Subcutaneous adipose tissue (tissue), 4 donors: ENCODE results near the gene PFN3. TPM values are rescaled to one million over a fixed set of nuclear protein-coding genes. Genes with fewer than 3 reads are reported as not detected.

Experiments used
- total RNA-seq, 4 donors: library from RNA; depleted of rRNA; stranded (reverse); fragments of >200 nt; gene quantifications; one replicate each; pipeline ENCODE4 v1.1.0, GENCODE V29; 2016
- TF ChIP-seq, protein P1 (sequence below): fragments of 450-650 bp; IDR thresholded peaks from one replicate; pipeline ENCODE4 v1.5.1; 2016; ENCODE audit warnings: low read depth, mild to moderate bottlenecking, control low read depth, antibody characterized with exemption, moderate library complexity

Gene PFN3
- total RNA-seq, 4 donors from 2014 or later, result not detected

DNA sequence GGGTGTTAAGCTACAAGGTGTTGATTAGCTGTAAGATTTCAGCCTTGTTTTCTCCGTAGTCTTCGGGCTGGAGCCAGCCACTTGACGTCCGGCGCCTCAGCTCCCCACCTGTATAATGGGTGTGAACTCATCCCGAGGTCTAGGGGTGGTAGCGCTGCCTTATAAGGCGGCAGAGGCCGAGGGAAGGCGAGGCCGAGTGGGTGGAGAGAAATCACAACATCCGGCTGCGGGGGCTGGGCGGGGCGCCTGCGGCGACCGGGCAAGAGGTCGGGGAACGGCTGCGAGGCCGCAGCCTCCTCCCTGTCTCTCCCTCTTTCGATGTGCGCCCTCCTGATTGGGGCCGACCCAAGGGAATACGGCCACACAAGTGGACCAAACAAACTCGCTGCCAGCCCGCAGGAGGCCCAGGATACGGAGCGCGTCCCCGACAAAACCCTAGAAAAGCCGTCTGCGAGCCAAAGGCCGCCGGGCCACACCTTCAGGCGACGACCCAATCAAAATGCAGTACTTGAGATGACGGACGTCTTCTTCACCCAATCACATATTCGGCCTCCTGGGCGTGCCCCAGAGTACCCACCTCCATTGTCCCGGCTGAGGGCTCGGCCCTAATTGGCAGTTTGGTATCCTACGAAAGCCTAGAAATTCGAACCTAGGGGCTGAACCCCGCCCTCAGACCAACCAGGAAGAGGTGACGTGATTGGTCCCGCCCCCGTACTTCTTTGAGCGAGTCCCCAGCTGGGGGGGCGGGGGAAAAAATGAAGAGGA is 25.5 kb upstream of the PFN3 start:
- TF ChIP-seq, protein P1, sequence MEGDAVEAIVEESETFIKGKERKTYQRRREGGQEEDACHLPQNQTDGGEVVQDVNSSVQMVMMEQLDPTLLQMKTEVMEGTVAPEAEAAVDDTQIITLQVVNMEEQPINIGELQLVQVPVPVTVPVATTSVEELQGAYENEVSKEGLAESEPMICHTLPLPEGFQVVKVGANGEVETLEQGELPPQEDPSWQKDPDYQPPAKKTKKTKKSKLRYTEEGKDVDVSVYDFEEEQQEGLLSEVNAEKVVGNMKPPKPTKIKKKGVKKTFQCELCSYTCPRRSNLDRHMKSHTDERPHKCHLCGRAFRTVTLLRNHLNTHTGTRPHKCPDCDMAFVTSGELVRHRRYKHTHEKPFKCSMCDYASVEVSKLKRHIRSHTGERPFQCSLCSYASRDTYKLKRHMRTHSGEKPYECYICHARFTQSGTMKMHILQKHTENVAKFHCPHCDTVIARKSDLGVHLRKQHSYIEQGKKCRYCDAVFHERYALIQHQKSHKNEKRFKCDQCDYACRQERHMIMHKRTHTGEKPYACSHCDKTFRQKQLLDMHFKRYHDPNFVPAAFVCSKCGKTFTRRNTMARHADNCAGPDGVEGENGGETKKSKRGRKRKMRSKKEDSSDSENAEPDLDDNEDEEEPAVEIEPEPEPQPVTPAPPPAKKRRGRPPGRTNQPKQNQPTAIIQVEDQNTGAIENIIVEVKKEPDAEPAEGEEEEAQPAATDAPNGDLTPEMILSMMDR, result no peak

DNA sequence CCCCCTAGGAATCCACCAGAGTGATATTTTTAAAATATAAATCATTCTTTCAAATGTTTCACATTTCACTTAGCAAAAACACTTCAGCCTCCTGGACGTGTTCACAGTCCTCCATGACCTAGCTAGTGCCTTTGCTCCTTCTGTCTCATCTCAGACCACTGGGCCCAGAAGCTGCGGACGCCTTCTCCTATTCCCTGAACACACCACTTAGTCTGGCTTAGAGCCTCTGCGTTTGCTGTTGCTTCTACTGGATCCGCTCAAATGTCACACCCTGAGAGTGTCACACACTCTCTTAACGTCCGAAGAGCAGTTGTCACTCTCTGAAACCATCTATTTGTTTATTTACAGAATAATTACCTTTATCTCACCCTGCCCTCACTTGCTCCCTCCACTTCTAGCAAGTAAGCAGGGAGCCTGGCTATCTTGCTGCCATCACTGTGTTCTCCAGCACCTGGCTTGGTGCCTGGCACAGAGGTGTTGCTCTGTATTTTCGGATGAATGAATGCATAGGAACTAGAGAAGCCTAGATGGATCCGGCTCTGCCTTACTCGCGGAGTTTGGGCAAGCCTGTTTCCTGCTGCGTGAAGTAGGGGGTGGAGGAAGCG is 24.8 kb upstream of the PFN3 start:
- TF ChIP-seq, protein P1, result no peak

DNA sequence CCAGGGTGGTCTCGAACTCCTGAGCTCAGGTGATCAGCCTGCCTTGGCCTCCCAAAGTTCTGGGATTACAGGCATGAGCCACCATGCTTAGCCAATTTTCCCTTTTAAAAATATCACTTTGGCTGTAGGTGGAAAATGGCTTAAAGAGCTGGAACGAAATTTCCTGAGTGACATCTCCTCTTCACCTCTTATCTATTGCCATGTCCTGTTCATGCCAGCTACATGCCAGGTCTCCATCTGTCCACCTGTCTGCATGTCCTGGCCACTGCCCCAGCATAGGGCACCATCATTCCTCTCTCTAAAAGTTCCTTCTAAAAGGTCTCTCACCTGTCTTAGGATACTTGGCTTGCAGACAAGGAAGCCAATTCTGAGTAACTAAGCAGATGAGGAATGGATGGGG is 23.2 kb upstream of the PFN3 start:
- TF ChIP-seq, protein P1, result no peak

DNA sequence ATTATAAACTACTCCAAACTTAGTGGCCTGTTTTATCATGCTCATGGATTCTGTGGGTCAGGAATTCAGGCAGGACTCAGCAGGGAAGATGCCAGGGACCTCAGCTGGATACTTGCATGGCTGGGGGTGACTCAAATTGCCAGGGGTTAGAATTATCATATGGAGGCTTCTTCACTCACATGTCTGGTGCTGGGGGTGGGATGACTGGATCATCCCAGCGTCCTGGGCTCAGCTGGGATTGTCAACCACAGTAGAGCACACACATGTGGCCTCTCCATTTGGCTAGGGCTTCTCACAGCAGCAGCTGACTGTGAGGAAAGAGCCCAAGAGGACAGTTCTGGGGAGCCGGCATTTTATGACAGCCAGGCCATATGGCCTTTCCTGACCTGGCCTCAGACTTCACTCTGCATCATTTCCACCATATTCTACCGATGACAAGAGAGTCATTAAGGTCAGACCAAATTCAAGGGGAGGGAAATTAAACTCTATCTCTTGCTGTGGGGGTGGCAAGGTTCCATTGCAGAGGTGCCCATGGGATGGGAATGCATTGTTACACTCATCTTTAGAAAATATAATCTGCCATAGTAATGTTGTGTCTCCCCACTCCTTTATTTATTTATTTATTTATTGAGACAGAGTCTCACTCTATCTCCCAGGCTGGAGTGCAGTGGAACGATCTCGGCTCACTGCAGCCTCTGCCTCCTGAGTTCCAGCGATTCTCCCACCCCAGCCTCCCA is 20.8 kb upstream of the PFN3 start:
- TF ChIP-seq, protein P1, result no peak

DNA sequence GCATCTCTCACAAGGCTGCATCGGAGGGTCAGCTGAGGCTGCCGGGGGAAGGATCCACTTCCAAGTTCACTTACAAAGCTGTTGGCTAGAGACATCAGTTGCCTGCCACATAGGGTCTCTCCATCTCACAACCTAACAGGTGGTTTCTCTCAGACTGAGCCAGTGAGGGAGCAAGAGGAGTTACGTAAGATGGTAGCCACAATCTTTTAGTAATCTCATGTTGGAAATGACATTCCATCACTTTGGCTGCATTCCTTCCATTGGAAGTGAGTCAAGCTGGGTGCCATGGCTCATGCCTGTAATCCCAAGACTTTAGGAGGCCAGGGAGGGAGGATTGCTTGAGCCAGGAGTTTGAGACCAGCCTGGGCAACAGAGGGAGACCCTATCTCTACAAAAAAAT is 18.6 kb upstream of the PFN3 start:
- TF ChIP-seq, protein P1, result no peak

DNA sequence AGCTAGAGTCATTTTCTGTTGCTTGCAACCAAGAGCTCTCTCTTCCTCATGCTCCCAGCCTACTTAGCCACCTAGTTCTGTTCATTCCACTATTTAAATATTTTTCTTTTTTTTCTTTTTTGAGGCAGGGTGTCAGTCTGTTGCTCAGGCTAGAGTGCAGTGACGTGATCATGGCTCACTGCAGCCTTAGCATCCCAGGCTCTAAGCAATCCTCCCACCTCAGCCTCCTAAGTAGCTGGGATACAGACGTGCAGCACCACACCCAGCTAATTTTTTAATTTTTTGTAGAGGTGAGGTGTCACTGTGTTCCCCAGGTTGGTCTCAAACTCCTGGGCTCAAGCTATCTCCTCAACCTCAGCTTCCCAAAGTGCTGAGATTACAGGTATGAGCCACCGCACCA is 14.0 kb upstream of the PFN3 start:
- TF ChIP-seq, protein P1, result no peak

DNA sequence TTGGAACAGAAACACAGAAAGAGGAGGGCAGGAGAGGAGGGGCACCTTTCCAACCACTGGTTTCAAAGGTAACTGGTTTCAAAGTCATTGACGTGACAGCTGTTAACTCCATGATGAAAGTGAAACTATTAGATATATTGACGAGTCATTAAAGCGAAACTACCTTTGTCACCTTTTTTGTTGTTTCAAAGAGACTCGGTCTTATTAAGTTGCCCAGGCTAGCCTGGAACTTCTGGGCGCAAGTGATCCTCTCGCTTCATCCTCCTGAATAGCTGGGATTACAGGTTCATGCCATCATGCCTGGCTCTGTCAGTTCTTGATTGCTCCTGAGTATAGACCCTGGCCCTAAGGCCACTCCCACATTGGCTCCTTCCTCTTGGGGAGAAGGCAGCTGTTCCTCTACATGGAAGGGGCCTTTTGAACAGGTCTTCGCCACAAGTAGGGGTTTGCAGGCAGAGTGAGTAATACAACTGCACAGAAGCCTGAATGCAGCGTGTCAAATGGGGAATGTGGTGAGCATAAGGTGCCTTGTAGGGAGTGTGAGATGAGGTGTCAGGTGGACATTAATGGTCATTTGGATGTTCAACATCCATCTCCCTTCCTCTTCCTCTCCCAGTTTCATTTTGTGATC is 12.3 kb upstream of the PFN3 start:
- TF ChIP-seq, protein P1, result no peak
